Measurements from ENCODE around the gene TGM2.

Gene TGM2

DNA sequence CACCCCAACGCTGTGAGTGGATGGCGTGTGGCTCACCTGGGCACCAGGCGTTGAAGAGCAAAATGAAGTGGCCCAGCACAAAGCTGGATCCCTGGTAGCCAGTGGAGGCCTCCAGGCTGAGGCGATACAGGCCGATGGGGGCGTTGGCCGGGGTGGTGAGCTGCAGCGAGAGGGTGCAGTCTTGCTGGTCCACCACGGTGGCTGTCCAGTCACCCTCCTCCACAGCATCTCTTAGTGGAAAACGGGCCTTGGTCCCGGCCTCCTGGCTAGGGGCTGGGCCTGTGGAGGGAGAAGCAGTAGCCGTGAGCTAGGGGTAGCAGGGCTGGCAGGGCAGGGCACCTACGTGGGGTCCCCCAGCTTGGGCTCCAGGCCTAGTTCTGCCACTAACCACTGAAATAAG, 9.3 kb downstream of the TGM2 start:
- Histone ChIP-seq H3K9me3 (ENCODE audit: control insufficient read depth, insufficient read depth, low read length) (no peaks in the 10 kb centered on the region), H3K4me1 (ENCODE audit: control insufficient read depth, insufficient read depth, low read length) (no peaks in the 10 kb centered on the region), H3K36me3 (ENCODE audit: control insufficient read depth, insufficient read depth, low read length) (no peaks in the 10 kb centered on the region), H3K27me3 (ENCODE audit: control insufficient read depth, insufficient read depth, low read length) (no peaks in the 10 kb centered on the region), H3K9ac (ENCODE audit: low read depth, low read length) (no peak overlapping the region), H3K4me3 (ENCODE audit: low read depth, low read length) (no peak overlapping the region)

DNA sequence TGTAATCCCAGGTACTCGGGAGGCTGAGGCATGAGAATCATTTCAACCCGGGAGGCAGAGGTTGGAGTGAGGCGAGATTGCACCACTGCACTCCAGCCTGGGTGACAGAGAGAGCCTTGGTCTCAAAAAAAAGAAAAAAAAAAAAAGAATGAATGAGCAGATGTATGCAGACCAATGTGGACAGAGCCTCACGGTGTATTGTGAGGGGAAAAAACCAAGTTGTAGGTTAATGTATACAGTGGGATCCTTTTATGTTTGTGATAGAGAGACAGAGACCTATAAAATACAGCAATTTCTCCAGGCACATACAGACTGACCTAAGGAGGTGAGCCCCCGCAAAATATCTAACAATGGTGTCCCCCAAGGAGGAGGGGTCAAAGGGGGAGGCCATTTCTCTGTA, 11.7 kb downstream of the TGM2 start:
- no peaks in the 10 kb centered on the region for H3K9me3 ChIP-seq (ENCODE audit: control insufficient read depth, insufficient read depth, low read length)
- no peaks in the 10 kb centered on the region for H3K36me3 ChIP-seq (ENCODE audit: control insufficient read depth, insufficient read depth, low read length)
- H3K27me3 ChIP-seq (ENCODE audit: control insufficient read depth, insufficient read depth, low read length) = no peaks in the 10 kb centered on the region
- H3K4me1 ChIP-seq (ENCODE audit: control insufficient read depth, insufficient read depth, low read length) = no peaks in the 10 kb centered on the region
- H3K4me3 ChIP-seq (ENCODE audit: low read depth, low read length) = no peak overlapping the region
- no peak overlapping the region for H3K9ac ChIP-seq (ENCODE audit: low read depth, low read length)

DNA sequence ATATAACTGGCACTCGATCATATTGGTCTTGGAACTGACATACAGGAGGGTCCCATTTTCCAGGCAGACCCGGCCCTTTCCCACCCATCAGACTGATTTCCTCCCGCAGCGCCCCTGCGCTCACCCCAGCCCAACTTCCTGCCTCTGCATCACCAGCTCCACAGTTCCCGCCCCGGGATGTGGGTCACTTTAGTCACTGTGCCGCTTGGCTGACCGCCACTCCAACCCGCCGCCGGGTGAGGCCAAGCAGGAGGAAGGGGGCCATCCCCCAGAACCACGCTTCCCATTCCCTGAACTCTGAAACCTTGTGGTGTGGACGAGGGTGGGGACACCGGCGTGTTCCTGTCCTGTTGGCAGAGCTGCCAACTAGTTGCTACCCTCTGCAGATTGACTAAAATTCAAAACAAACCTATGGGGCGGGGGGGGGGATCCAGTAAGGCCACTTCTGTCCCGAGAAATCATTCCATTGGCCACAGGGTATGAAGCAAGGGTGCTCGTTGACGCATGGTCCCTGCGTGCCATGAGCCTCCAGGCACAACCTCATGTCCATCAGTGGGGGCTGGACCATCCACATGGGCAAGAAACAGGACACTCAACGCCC, 12.3 kb downstream of the TGM2 start:
- Histone ChIP-seq H3K36me3 (ENCODE audit: control insufficient read depth, insufficient read depth, low read length) (no peaks in the 10 kb centered on the region), H3K27me3 (ENCODE audit: control insufficient read depth, insufficient read depth, low read length) (no peaks in the 10 kb centered on the region), H3K9ac (ENCODE audit: low read depth, low read length) (no peak overlapping the region), H3K4me3 (ENCODE audit: low read depth, low read length) (no peak overlapping the region), H3K9me3 (ENCODE audit: control insufficient read depth, insufficient read depth, low read length) (no peaks in the 10 kb centered on the region), H3K4me1 (ENCODE audit: control insufficient read depth, insufficient read depth, low read length) (no peaks in the 10 kb centered on the region)

DNA sequence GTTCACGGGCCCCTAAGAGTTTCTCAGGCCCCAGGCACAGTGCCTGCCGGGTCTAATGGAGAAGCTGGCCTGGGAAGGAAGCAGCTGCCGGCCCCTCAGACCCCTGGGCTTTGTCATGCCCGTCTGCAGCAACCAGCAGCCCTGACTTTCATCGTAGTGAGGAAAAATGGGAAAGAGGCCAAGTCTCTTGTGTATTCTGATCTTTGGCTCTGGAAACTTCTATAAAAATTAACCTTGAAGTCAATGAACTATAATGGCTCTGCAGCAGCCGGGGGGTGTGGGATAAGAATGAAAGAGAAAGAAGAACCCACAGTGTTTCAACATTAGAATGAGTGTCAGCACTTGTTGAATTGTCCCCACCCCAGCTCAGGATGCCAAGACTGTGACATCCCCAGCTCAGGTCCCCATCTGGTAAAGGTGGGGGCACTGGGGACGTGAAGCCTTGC, 12.9 kb downstream of the TGM2 start:
- no peak overlapping the region for H3K4me3 ChIP-seq (ENCODE audit: low read depth, low read length)
- no peak overlapping the region for H3K9ac ChIP-seq (ENCODE audit: low read depth, low read length)
- no peaks in the 10 kb centered on the region for H3K9me3 ChIP-seq (ENCODE audit: control insufficient read depth, insufficient read depth, low read length)
- no peaks in the 10 kb centered on the region for H3K36me3 ChIP-seq (ENCODE audit: control insufficient read depth, insufficient read depth, low read length)
- H3K4me1 ChIP-seq (ENCODE audit: control insufficient read depth, insufficient read depth, low read length) = no peaks in the 10 kb centered on the region
- H3K27me3 ChIP-seq (ENCODE audit: control insufficient read depth, insufficient read depth, low read length) = no peaks in the 10 kb centered on the region

DNA sequence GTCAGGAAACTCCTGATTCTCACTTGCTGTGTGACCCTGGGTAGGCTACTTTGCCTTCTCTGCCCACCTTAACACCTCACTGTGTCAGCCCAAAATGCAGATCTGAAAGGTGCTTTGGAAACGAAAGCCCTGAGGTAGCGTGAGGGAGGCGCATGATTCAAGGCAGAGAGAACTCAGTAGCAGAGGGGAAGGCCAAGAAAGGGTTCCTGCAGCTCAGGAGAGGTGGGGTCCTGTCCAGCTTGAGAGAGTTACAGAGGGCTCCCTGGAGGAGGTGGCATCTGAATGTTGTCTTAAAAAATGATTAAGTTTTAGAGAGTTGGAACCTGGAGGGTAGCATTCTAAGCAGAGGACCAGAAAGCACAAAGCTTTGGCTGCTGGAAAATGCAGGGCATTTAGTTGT, 13.6 kb downstream of the TGM2 start:
- no peaks in the 10 kb centered on the region for H3K36me3 ChIP-seq (ENCODE audit: control insufficient read depth, insufficient read depth, low read length)
- H3K27me3 ChIP-seq (ENCODE audit: control insufficient read depth, insufficient read depth, low read length) = no peaks in the 10 kb centered on the region
- H3K9ac ChIP-seq (ENCODE audit: low read depth, low read length) = no peak overlapping the region
- H3K4me3 ChIP-seq (ENCODE audit: low read depth, low read length) = no peak overlapping the region
- H3K9me3 ChIP-seq (ENCODE audit: control insufficient read depth, insufficient read depth, low read length) = no peaks in the 10 kb centered on the region
- H3K4me1 ChIP-seq (ENCODE audit: control insufficient read depth, insufficient read depth, low read length) = no peaks in the 10 kb centered on the region

DNA sequence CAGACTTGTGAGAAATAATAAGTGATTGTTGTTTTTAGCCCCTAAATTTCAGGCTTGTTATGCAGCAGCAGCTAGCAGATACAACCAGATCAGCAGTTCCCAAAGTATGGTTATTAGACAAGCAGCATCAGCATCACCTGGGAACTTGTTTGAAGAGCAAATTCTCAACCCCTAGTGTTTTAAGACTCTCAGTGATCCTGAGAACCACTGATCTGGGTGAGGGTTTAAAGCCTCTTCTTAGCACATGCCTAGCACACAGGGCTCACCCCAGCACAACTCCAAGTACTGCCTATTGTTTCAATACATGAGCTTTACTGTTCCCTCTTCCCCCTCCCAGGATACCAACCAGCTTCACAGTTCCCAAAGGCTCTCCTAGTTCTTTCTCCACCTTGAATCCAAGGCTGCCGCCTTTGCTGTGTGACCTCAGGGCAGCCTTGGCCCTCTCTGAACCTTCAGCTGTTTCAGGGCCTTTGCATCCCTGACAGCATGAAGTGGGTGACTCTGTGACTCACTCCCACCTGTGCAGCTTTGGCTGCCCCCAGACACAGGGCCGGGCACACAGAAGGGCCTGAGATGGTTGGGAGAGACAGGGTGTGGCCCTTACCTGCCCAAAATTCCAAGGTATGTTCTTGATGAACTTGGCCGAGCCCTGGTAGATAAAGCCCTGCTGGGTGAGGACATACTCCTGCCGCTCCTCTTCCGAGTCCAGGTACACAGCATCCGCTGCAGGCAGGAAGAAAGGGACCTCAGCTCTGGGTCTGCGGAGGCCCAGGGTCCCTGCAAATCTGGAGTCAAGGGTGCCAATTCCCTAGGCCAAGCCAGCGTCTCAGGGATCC, 14.5 kb downstream of the TGM2 start:
- Histone ChIP-seq H3K4me1 (ENCODE audit: control insufficient read depth, insufficient read depth, low read length) (no peaks in the 10 kb centered on the region), H3K4me3 (ENCODE audit: low read depth, low read length) (no peak overlapping the region), H3K27me3 (ENCODE audit: control insufficient read depth, insufficient read depth, low read length) (no peaks in the 10 kb centered on the region), H3K36me3 (ENCODE audit: control insufficient read depth, insufficient read depth, low read length) (no peaks in the 10 kb centered on the region), H3K9ac (ENCODE audit: low read depth, low read length) (no peak overlapping the region), H3K9me3 (ENCODE audit: control insufficient read depth, insufficient read depth, low read length) (no peaks in the 10 kb centered on the region)

DNA sequence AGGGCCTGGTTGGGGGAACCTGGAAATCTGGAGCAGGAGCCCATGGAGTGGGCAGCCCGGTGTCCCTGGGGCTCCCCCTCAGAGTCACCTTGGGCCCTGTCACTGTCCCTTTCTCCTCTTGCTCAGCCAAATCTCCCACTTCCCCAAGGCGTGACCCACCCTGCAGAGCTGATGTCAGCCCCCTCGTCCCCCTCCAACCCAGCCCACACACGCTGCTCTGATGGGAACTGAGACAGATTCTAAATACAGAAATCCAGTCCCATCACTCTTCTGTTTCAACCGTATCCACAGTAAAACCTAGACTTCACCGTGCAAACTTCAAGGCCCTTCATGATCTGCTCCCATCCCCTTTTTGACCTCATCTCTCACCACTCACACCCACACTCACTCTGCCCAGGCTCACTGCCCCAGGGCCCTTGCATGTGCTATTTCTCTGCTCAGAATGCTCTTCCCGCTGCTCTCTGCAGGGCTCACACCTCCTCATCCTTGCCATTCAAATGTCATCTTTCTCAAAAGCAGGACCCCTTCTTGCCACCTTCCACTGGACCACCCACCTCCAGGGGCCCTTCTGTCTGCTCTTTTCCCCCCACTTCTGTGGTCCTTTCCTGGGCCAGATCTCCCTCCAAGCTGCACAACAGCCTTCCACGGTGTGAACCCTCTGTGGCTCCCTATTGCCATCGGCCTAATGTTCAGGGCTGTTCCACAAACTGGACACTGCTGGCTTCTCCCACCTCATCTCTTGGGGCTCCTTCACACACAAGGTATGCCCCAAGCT, 16.6 kb downstream of the TGM2 start:
- Histone ChIP-seq H3K4me1 (ENCODE audit: control insufficient read depth, insufficient read depth, low read length) (no peaks in the 10 kb centered on the region), H3K36me3 (ENCODE audit: control insufficient read depth, insufficient read depth, low read length) (no peaks in the 10 kb centered on the region), H3K9me3 (ENCODE audit: control insufficient read depth, insufficient read depth, low read length) (no peaks in the 10 kb centered on the region), H3K27me3 (ENCODE audit: control insufficient read depth, insufficient read depth, low read length) (no peaks in the 10 kb centered on the region), H3K4me3 (ENCODE audit: low read depth, low read length) (no peak overlapping the region), H3K9ac (ENCODE audit: low read depth, low read length) (no peak overlapping the region)

DNA sequence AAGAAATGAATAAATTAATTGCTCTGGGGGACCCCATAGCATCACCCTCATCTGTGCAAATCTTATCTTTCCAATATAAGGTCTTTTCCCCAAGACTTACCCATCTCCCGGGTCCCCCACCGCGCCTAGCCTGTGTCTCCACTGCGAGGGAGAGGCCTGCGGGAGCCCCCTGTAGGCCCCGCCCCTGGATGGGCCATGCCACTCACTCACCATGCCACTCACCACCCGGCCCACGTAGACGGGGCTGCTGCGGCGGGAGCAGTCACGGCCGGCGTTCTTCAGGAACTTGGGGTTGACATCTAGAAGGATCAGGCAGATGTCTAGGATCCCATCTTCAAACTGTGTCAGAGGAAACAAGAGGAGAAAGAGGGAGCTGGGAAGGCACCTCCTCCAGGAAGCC, 17.3 kb downstream of the TGM2 start:
- Histone ChIP-seq H3K27me3 (ENCODE audit: control insufficient read depth, insufficient read depth, low read length) (no peaks in the 10 kb centered on the region), H3K4me3 (ENCODE audit: low read depth, low read length) (no peak overlapping the region), H3K4me1 (ENCODE audit: control insufficient read depth, insufficient read depth, low read length) (no peaks in the 10 kb centered on the region), H3K36me3 (ENCODE audit: control insufficient read depth, insufficient read depth, low read length) (no peaks in the 10 kb centered on the region), H3K9me3 (ENCODE audit: control insufficient read depth, insufficient read depth, low read length) (no peaks in the 10 kb centered on the region), H3K9ac (ENCODE audit: low read depth, low read length) (no peak overlapping the region)

DNA sequence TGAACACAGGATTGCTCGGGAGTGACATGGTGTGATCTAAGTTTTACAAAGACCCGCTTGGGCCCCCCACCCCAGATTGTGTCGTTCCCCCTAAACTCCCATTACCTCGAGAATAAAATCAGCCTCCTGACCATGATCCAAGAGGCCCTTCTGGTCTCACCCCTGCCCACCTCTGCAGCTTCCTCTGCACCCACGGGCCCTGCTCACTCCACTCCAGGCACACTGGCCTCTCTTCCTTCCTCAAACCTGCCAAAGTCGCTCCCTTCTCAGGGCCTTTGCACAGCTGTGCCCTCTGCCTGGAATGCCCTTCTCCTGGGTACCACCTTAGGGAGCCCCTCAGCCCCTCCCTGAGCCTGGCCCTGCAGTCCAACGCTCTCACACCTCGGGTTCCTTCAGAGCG, 17.9 kb downstream of the TGM2 start:
- H3K27me3 ChIP-seq (ENCODE audit: control insufficient read depth, insufficient read depth, low read length) = no peaks in the 10 kb centered on the region
- no peak overlapping the region for H3K9ac ChIP-seq (ENCODE audit: low read depth, low read length)
- H3K4me3 ChIP-seq (ENCODE audit: low read depth, low read length) = no peak overlapping the region
- no peaks in the 10 kb centered on the region for H3K36me3 ChIP-seq (ENCODE audit: control insufficient read depth, insufficient read depth, low read length)
- no peaks in the 10 kb centered on the region for H3K4me1 ChIP-seq (ENCODE audit: control insufficient read depth, insufficient read depth, low read length)
- H3K9me3 ChIP-seq (ENCODE audit: control insufficient read depth, insufficient read depth, low read length) = no peaks in the 10 kb centered on the region

DNA sequence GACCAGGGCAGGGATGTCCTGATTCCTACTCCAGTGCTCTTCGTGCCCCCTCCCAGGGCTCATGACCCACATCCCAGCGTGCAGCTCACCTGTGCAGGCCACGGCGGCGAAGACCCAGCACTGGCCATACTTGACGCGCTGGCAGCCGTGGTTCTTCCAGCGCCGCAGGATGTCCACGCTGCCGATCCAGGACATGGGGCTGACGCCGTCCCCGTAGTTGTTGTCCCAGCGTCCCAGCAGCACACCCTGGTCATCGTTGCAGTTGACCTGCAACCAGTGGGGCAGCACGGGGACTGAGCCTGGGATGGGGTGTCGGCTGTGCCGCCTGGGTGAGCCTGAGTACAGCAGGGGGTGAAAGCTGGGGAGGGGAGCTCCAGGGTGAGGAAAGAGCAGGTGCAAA, 18.4 kb downstream of the TGM2 start:
- no peak overlapping the region for H3K9ac ChIP-seq (ENCODE audit: low read depth, low read length)
- no peaks in the 10 kb centered on the region for H3K36me3 ChIP-seq (ENCODE audit: control insufficient read depth, insufficient read depth, low read length)
- no peaks in the 10 kb centered on the region for H3K27me3 ChIP-seq (ENCODE audit: control insufficient read depth, insufficient read depth, low read length)
- H3K4me1 ChIP-seq (ENCODE audit: control insufficient read depth, insufficient read depth, low read length) = no peaks in the 10 kb centered on the region
- H3K4me3 ChIP-seq (ENCODE audit: low read depth, low read length) = no peak overlapping the region
- no peaks in the 10 kb centered on the region for H3K9me3 ChIP-seq (ENCODE audit: control insufficient read depth, insufficient read depth, low read length)

DNA sequence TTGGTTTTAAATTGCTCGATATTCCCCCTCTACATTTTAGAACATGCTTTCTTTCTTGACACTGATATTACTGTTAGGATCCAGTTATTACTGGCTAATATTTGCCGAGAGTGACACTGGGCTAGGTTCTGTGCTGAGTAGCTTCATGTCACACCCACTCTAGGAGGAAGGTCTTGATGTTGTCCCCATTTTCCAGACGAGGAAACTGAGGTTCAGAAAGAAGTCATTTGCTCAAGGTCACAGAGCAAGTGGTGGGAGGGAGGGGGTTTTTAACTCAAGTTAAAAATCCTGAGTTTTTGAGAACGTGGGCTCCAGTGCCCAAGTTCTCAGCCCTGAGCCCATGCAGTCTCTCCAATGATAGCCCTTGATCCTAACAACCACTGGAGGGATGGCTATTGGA, 18.9 kb downstream of the TGM2 start:
- Histone ChIP-seq H3K9me3 (ENCODE audit: control insufficient read depth, insufficient read depth, low read length) (no peaks in the 10 kb centered on the region), H3K36me3 (ENCODE audit: control insufficient read depth, insufficient read depth, low read length) (no peaks in the 10 kb centered on the region), H3K4me3 (ENCODE audit: low read depth, low read length) (no peak overlapping the region), H3K9ac (ENCODE audit: low read depth, low read length) (no peak overlapping the region), H3K4me1 (ENCODE audit: control insufficient read depth, insufficient read depth, low read length) (no peaks in the 10 kb centered on the region), H3K27me3 (ENCODE audit: control insufficient read depth, insufficient read depth, low read length) (no peaks in the 10 kb centered on the region)

DNA sequence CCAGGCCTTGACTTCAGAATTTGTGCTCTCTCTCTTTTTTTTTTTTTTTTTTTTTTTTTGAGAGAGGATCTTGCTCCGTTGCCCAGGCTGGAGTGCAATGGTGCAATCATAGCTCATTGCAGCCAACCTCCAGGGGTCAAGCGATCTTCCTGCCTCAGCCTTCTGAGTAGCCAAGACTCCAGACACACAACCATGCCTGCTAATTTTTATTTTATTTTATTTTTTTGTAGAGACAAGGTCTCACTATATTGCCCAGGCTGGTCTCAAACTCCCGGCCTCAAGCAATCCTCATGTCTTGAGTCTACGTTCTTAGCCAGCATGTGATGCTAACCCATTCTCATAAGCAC, 19.4 kb downstream of the TGM2 start:
- no peaks in the 10 kb centered on the region for H3K4me1 ChIP-seq (ENCODE audit: control insufficient read depth, insufficient read depth, low read length)
- H3K9ac ChIP-seq (ENCODE audit: low read depth, low read length) = no peak overlapping the region
- H3K27me3 ChIP-seq (ENCODE audit: control insufficient read depth, insufficient read depth, low read length) = no peaks in the 10 kb centered on the region
- no peaks in the 10 kb centered on the region for H3K36me3 ChIP-seq (ENCODE audit: control insufficient read depth, insufficient read depth, low read length)
- H3K9me3 ChIP-seq (ENCODE audit: control insufficient read depth, insufficient read depth, low read length) = no peaks in the 10 kb centered on the region
- H3K4me3 ChIP-seq (ENCODE audit: low read depth, low read length) = no peak overlapping the region
